Thoracic aorta (tissue), 2 donors: ENCODE results near the gene UIMC1. TPM values are rescaled to one million over a fixed set of nuclear protein-coding genes. Genes with fewer than 3 reads are reported as not detected.

Experiments
- ATAC-seq: fragments of 150-250 bp; one replicate; pipeline ENCODE4 v1.8.0; 2017; ENCODE audit warnings: low read depth; ENCODE audit not compliant: insufficient number of reproducible peaks, low FRiP score
- DNase-seq: peaks from one replicate; pipeline ENCODE4 v3.0.0-alpha.2; 2020; ENCODE audit warnings: low spot score
- H3K27ac ChIP-seq, 2 donors: fragments of 200-600 bp; sonication (generic); 1 replicate in 1 of 2; 2 replicates in 1 of 2; pipeline ENCODE4 v1.5.1; 2016; ENCODE audit warnings: mild to moderate bottlenecking in 2 of 2, moderate library complexity in 2 of 2
- H3K27me3 ChIP-seq: fragments of 200-600 bp; sonication (generic); replicated peaks from 2 replicates; pipeline ENCODE4 v1.6.0; 2016; ENCODE audit warnings: mild to moderate bottlenecking; ENCODE audit not compliant: insufficient read depth
- H3K36me3 ChIP-seq: fragments of 200-600 bp; sonication (generic); one replicate; pipeline ENCODE4 v1.5.1; 2016
- H3K4me1 ChIP-seq, 2 donors: fragments of 200-600 bp; sonication (generic); 1 replicate in 1 of 2; 2 replicates in 1 of 2; pipeline versions ENCODE4 v1.5.1 to v1.6.0; 2016; ENCODE audit warnings: low read depth in 2 of 2, mild to moderate bottlenecking in 1 of 2; ENCODE audit not compliant: control insufficient read depth in 1 of 2
- H3K4me3 ChIP-seq: fragments of 200-600 bp; sonication (generic); 2 replicates; pipeline ENCODE4 v1.5.1; 2016; ENCODE audit warnings: mild to moderate bottlenecking
- H3K9me3 ChIP-seq: fragments of 200-600 bp; sonication (generic); 2 replicates; pipeline ENCODE4 v1.5.1; 2016
- CTCF ChIP-seq: fragments of 200-600 bp; sonication (generic); IDR thresholded peaks from one replicate; pipeline ENCODE4 v1.5.1; 2019; ENCODE audit warnings: antibody characterized with exemption
- total RNA-seq, 2 donors: library from RNA; depleted of rRNA; stranded (reverse); fragments of >200 nt; gene quantifications; one replicate each; pipeline versions ENCODE4 v1.1.0 to v1.2.3, GENCODE V29; 2016

The UIMC1 gene
- total RNA-seq, 2 donors from 2014 or later = 27.3 to 40.9 TPM

DNA sequence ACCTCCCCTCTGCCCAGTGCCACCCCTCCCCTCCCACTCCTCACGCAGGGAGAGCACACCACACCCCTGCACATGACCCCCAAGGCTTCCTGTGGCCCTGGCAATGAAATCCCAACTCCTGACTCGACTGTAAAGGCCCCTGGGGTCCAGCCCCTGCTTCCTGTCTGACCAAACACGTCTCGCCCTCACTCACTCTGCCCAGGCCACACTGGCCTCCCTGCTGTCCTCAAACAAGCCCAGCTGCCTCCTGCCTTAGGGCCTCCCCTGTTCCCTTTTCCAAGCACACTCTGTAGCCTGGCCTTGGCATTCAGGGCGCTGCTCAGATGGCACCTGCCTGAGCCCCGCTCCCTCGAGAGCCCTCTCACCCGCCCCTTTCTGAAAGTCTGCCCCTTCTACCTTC lies 149.8 kb downstream of the UIMC1 start:
- no peak overlapping the region for H3K4me3 ChIP-seq
- ATAC-seq (no peak), DNase-seq (no peak)
- H3K9me3 ChIP-seq = no peaks in the 10 kb centered on the region
- no peak for TF ChIP-seq CTCF
- no peaks in the 10 kb centered on the region for H3K4me1 ChIP-seq
- H3K27ac ChIP-seq = no peak overlapping the region
- H3K36me3 ChIP-seq = no peaks in the 10 kb centered on the region
- no peaks in the 10 kb centered on the region for H3K27me3 ChIP-seq

DNA sequence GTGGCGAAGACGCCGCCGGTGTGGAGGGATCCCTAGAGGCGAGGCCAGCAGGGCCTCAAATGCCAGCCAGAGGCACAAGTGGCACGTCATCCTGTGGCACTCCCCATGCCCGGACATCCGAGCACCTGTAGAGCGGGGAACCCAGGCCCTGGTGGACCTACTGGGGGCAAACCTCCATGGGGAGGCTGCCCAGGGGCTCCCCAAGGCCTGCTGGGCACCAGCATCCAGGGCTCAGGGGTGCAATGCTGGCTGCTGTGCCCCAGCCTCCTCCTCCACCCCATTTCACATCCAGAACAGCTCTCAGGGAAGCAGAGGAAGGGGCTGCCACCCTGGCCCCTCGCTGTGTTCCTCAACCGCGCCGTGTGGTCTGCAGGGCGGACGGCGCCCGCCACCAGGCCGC lies 151.0 kb downstream of the UIMC1 start:
- TF ChIP-seq CTCF = no peak
- no peaks in the 10 kb centered on the region for H3K27me3 ChIP-seq

More for the DNA sequence above, 151.0 kb downstream of the UIMC1 start:
- Histone ChIP-seq H3K36me3 (no peaks in the 10 kb centered on the region), H3K4me3 (no peak overlapping the region), H3K27ac (no peak overlapping the region), H3K4me1 (no peaks in the 10 kb centered on the region), H3K9me3 (no peaks in the 10 kb centered on the region)
- ATAC-seq (no peak), DNase-seq (no peak)

Other genes with a start within 250 kb of the UIMC1 start
- not detected for gene UNC5A, start 196.2 kb downstream of the UIMC1 start, total RNA-seq
- 10 to 100 TPM in 1 of 2 donors, 1 to 10 TPM in 1; 9.0 to 26.1 TPM for gene HK3, start 107.4 kb downstream of the UIMC1 start, total RNA-seq
- 10 to 100 TPM; 22.9 to 25.1 TPM for gene ZNF346, start 15.9 kb upstream of the UIMC1 start, total RNA-seq
- 1 to 10 TPM; 1.6 to 2.8 TPM for gene FGFR4, start 80.1 kb upstream of the UIMC1 start, total RNA-seq
- 10 to 100 TPM; 26.1 to 70.5 TPM for gene NSD1, start 127.0 kb upstream of the UIMC1 start, total RNA-seq